Spleen (tissue), 13 donors: Measurements from ENCODE around the gene PCK2. TPM values are rescaled to one million over a fixed set of nuclear protein-coding genes. Genes with fewer than 3 reads are reported as not detected.
"Not testable (repeated sequence)": the region's sequence is repeated elsewhere in the genome, so short reads cannot be mapped to it uniquely, and the experiment has no call there.

ENCODE experiments used
- DNase-seq: peaks from one replicate; pipeline ENCODE4 v3.0.0-alpha.2; 2020
- H3K27ac ChIP-seq, 8 donors: fragments of 200-600 bp; sonication (generic) in 7 of 8; 1 replicate in 4 of 8; 2 replicates in 4 of 8; pipeline versions ENCODE4 v1.5.0 to v1.8.0; 2016 to 2021; ENCODE audit warnings: inconsistent platforms in 4 of 8, mild to moderate bottlenecking in 4 of 8, moderate library complexity in 1 of 8
- H3K27me3 ChIP-seq, 7 donors: fragments of 200-600 bp; sonication (generic) in 6 of 7; replicated peaks in 1 of 7; 1 replicate in 4 of 7; 2 replicates in 3 of 7; pipeline versions ENCODE4 v1.5.0 to v1.8.0; 2016 to 2021; ENCODE audit warnings: inconsistent platforms in 3 of 7, mild to moderate bottlenecking in 1 of 7
- H3K36me3 ChIP-seq, 6 donors: fragments of 200-600 bp; sonication (generic) in 5 of 6; 1 replicate in 4 of 6; 2 replicates in 2 of 6; pipeline versions ENCODE4 v1.5.0 to v1.8.0; 2016 to 2021; ENCODE audit warnings: inconsistent platforms in 2 of 6
- H3K4me1 ChIP-seq, 6 donors: fragments of 200-600 bp; sonication (generic) in 5 of 6; 1 replicate in 3 of 6; 2 replicates in 3 of 6; pipeline versions ENCODE4 v1.5.0 to v1.8.0; 2016 to 2021; ENCODE audit warnings: inconsistent platforms in 3 of 6
- H3K4me3 ChIP-seq, 8 donors: fragments of 200-600 bp; sonication (generic) in 7 of 8; 1 replicate in 4 of 8; 2 replicates in 4 of 8; pipeline versions ENCODE4 v1.5.0 to v1.8.0; 2016 to 2021; ENCODE audit warnings: inconsistent platforms in 4 of 8, mild to moderate bottlenecking in 4 of 8, moderate library complexity in 2 of 8
- H3K9me3 ChIP-seq, 8 donors: fragments of 200-600 bp; sonication (generic) in 7 of 8; 1 replicate in 4 of 8; 2 replicates in 4 of 8; pipeline versions ENCODE4 v1.5.0 to v1.8.0; 2016 to 2021; ENCODE audit warnings: inconsistent platforms in 4 of 8
- POLR2A ChIP-seq, 3 donors: fragments of 450-650 bp; IDR thresholded peaks; one replicate each; pipeline ENCODE4 v1.5.1; 2017; ENCODE audit warnings: antibody characterized with exemption in 3 of 3, mild to moderate bottlenecking in 1 of 3
- POLR2AphosphoS5 ChIP-seq, 3 donors: sonication (generic); formaldehyde crosslinking; IDR thresholded peaks; one replicate each; pipeline ENCODE4 v1.5.1; 2017; ENCODE audit warnings: antibody characterized with exemption in 3 of 3
- WGBS, 5 donors: extraction: QIAGEN DNeasy Blood & Tissue Kit in 3 of 5; methylation state at CpG; one replicate each; pipeline versions ENCODE4 v1.1.5 to v1.1.7; 2013 to 2018; 5-methylcytosine and 5-hydroxymethylcytosine counted together
- intact Hi-C: fragments of 100-400 bp; cut with DNase I; formaldehyde crosslinking; loops from one replicate; pipeline ENCODE4 v1.15.0; 2023; ENCODE audit warnings: low total_unique reads
- long read RNA-seq, 2 donors: transcript quantifications; one replicate each; lab custom pipeline, GENCODE V29; 2026
- polyA plus RNA-seq, 3 donors: library from polyadenylated mRNA; stranded (reverse); fragments of 200-250 nt; gene quantifications; one replicate each; pipeline ENCODE4 v1.2.1, GENCODE V29; 2013
- total RNA-seq, 7 donors: library from RNA; depleted of rRNA in 3 of 7; stranded (reverse); fragments of >200 nt in 3 of 7; fragmentation: NEBNext Ultra II Directional in 4 of 7; extraction: Animal tissue kit (Norgen Biotek cat#: 25700) in 4 of 7; gene quantifications; one replicate each; pipeline versions ENCODE4 v1.1.0 to v1.2.1, GENCODE V29; 2016 to 2021
- TF ChIP-seq, protein P1 (sequence below), 11 experiments: fragments of 200-600 bp in 7 of 11; fragments of 450-650 bp in 4 of 11; sonication (generic) in 4 of 11; IDR thresholded peaks in 8 of 11; conservative IDR thresholded peaks in 3 of 11; 1 replicate in 7 of 11; 2 replicates in 4 of 11; pipeline versions ENCODE4 v1.4.0 to v1.8.0; 2016 to 2021; ENCODE audit warnings: antibody characterized with exemption in 11 of 11, inconsistent platforms in 4 of 11, mild to moderate bottlenecking in 1 of 11
- donor health status: healthy with polysubstance abuse.
- donor health status: DM: no; HTN: no; CAD: no; lungs with moderate emphysema.
- donor health status: DM: no; HTN: no; CAD: no.
- donor health status: Bipolar disorder and iron deficiency.
- donor health status: healthy.
- donor health status: DM: no; HTN: no; CAD: no.
- donor health status: DM: yes; HTN: yes; CAD: no.

The PCK2 gene
- 10 to 100 TPM; 31.4 to 52.3 (median 34.9) TPM for total RNA-seq
- 10 to 100 TPM; 25.3 to 35.7 (median 27.9) TPM for polyA plus RNA-seq
- long read RNA-seq, donor 1, partial matches to known transcripts: 11 of 17 reads
- long read RNA-seq, donor 1, other reads (novel, unspliced or antisense): 0 of 17 reads
- long read RNA-seq, donor 2, partial matches to known transcripts: 0 of 4 reads
- long read RNA-seq, donor 2, other reads (novel, unspliced or antisense): 0 of 4 reads

DNA sequence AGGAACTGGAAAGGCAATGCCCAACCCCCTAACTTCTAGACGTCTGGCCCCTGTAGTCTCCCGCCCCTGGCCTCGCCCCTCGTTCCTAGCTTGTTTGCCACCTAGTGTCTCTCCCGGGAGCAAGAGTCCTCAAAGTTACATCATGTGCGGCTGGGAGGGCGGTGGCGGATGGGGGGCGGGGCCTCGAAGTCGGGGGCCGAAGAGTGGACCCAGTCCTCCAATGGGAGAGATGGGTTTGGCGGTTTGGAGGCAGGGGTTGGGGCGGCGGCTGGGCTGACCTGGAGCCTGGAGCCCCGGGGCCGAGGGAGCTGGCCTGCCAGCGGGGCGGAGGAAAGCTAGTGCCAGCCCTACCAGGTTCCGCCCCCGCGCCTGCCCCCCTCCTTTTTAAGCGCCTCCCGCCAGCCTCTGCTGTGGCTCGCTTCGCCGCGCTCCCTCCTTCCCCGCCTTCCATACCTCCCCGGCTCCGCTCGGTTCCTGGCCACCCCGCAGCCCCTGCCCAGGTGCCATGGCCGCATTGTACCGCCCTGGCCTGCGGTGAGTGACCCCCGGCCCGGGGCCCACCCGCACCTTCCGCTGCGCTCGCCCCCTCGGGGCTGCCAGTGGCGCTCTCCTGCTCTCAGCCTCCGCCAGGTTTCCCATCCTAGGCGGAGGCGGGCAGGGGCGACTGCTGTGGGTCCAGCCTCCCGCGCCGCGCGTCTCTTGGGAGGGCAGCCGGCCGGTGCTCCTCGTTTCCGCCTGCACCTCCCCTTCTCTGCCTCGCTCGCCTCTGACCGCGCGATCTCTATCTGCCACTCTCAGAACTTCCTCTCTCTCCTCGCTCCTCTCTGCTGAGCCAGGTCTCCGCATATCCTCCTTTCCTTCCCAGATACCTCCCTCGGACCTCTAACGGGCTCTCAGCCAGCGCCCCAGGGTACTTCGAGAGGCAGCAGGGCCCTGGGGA lies at the start of gene PCK2:
TSS of gene PCK2 (plus strand) at position 411 of the 940 bp plus-strand sequence. CDS start at position 506, 95 bp downstream.
- no peaks in the 10 kb centered on the region for H3K27me3 ChIP-seq
- peak within 1 kb of the TSS; percentile 96 to 100 (median 99) for H3K27ac ChIP-seq
- H3K36me3 ChIP-seq: peaks cover 0 to 27% (median 16%) of the 10 kb centered on the region in 6 donors
- intact Hi-C loops: loop anchor here (5.0 kb wide), 1 partner anchor 82 kb away; no protein-coding TSS in a partner anchor
- peak; percentile 96 for DNase-seq
- no peaks in the 10 kb centered on the region for H3K9me3 ChIP-seq
- H3K4me3 ChIP-seq: peak within 1 kb of the TSS; percentile 63 to 91 (median 77)
- TF ChIP-seq POLR2AphosphoS5 (IDR thresholded peaks at IDR 0.05): peak; percentile 89 to 90 (median 89)
- TF ChIP-seq, protein P1, sequence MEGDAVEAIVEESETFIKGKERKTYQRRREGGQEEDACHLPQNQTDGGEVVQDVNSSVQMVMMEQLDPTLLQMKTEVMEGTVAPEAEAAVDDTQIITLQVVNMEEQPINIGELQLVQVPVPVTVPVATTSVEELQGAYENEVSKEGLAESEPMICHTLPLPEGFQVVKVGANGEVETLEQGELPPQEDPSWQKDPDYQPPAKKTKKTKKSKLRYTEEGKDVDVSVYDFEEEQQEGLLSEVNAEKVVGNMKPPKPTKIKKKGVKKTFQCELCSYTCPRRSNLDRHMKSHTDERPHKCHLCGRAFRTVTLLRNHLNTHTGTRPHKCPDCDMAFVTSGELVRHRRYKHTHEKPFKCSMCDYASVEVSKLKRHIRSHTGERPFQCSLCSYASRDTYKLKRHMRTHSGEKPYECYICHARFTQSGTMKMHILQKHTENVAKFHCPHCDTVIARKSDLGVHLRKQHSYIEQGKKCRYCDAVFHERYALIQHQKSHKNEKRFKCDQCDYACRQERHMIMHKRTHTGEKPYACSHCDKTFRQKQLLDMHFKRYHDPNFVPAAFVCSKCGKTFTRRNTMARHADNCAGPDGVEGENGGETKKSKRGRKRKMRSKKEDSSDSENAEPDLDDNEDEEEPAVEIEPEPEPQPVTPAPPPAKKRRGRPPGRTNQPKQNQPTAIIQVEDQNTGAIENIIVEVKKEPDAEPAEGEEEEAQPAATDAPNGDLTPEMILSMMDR (IDR thresholded peaks at IDR 0.05 in 8 of 11, conservative IDR thresholded peaks at IDR 0.05 in 3 of 11): peak in 6 of 11 experiments; percentile 1 to 46 (median 18)
- TF ChIP-seq POLR2A (IDR thresholded peaks at IDR 0.05): peak in 1 of 3 donors; percentile 15
- 0 to 1% (median 0%) methylated on average over 55 to 68 of the region's 68 CpGs for WGBS, 5 donors
- H3K4me1 ChIP-seq: peaks cover 10 to 52% (median 34%) of the 10 kb centered on the region in 6 donors

DNA sequence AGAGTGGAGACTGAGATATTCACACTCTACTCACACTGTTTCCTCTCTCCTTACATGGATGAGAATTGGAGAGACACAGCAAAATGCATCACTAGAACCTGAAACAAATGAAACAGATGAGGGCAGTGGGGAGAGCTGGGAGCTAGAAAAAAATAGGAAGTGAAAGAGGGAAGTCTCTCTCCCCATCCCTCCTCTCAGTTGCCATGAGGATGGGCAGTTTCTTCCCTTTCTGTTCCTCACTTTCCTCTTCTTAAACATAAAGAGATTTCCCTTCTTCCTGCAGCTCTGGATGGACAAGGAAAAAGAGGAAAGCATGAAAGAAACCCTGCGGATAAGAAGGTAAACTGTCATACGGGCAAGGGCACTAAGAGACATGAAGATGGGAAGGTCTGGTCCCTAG lies 45.1 kb upstream of the PCK2 start:
- DNase-seq, H3K36me3 ChIP-seq, H3K9me3 ChIP-seq, H3K27ac ChIP-seq, H3K4me3 ChIP-seq, intact Hi-C loops: not testable (repeated sequence)
- Histone ChIP-seq H3K27me3 (peaks cover 0 to 27% (median 0%) of the 10 kb centered on the region in 7 donors), H3K4me1 (peaks cover 8 to 43% (median 28%) of the 10 kb centered on the region in 6 donors)
- WGBS, 5 donors: 38 to 57% (median 55%) methylated on average over 2 of the region's 2 CpGs

DNA sequence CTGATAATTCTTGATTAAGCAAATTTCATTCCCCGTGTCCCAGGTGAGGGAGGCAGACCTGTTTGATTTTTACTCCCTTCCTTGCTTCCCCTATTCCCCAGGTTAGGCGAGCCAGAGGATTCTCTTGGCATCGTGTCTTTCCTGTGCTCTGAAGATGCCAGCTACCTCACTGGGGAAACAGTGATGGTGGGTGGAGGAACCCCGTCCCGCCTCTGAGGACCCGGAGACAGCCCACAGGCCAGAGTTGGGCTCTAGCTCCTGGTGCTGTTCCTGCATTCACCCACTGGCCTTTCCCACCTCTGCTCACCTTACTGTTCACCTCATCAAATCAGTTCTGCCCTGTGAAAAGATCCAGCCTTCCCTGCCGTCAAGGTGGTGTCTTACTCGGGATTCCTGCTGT lies 43.4 kb upstream of the PCK2 start:
- intact Hi-C loops, DNase-seq, H3K4me3 ChIP-seq, H3K9me3 ChIP-seq, H3K36me3 ChIP-seq, H3K27ac ChIP-seq: not testable (repeated sequence)
- Histone ChIP-seq H3K27me3 (peaks cover 0 to 30% (median 0%) of the 10 kb centered on the region in 7 donors), H3K4me1 (peaks cover 8 to 43% (median 28%) of the 10 kb centered on the region in 6 donors)
- WGBS, 5 donors: 76 to 91% (median 81%) methylated on average over 8 of the region's 8 CpGs

DNA sequence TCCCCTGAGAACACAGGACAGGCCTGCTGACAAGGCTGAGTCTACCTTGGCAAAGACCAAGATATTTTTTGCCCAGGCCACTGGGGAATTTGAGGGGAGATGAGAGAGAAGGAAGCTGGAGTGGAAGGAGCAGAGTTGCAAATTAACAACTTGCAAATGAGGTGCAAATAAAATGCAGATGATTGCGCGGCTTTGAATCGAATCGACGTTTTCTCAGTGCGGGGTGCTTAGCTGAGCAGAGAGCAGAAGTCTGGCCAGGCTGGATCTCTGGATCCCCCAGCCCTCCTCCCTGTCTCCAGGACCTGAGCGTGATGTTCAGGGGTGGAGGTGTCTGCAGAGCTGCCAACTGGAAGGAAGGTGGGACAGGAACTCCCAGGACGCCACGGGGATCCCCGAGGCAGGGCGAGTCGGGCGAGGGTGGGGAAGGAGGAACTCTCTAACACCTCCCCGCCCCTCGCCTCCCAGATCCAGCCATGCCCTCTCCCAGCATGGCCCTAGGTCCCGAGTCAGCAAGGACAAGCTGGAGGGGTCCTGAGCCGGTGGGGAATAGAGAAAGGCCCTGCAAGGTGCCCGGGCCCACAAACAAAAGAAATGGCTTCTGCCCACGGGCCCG lies 42.8 kb upstream of the PCK2 start:
- 20 to 30% (median 25%) methylated on average over 18 to 20 of the region's 20 CpGs for WGBS, 5 donors
- DNase-seq: no peak
- intact Hi-C loops: no loop called here
- Histone ChIP-seq H3K4me1 (peaks cover 8 to 43% (median 28%) of the 10 kb centered on the region in 6 donors), H3K36me3 (no peaks in the 10 kb centered on the region), H3K9me3 (no peaks in the 10 kb centered on the region), H3K27ac (peak overlapping the region in 6 of 8 donors; percentile 59 to 80 (median 70)), H3K4me3 (peak overlapping the region; percentile 50 to 94 (median 74)), H3K27me3 (peaks cover 0 to 30% (median 0%) of the 10 kb centered on the region in 7 donors)
- TF ChIP-seq POLR2A (IDR thresholded peaks at IDR 0.05) (no peak), POLR2AphosphoS5 (IDR thresholded peaks at IDR 0.05) (no peak)
- TF ChIP-seq, protein P1 (IDR thresholded peaks at IDR 0.05 in 8 of 11, conservative IDR thresholded peaks at IDR 0.05 in 3 of 11): no peak
